Naive thymus-derived CD4-positive, alpha-beta T cell (primary cell): ENCODE data around the gene UCK1. TPM values are rescaled to one million over a fixed set of nuclear protein-coding genes. Genes with fewer than 3 reads are reported as not detected.
A peak's percentile ranks its signal among the peaks of the same experiment; 100 is the strongest.
"Not testable (repeated sequence)": the region's sequence is repeated elsewhere in the genome, so short reads cannot be mapped to it uniquely, and the experiment has no call there.

Experiments
- ATAC-seq: fragments of 150-1000 bp; cut with Tn5 transposase; 2 replicates; pipeline ENCODE4 v1.10.0; 2021; ENCODE audit warnings: mild to moderate bottlenecking, moderate library complexity
- CTCF ChIA-PET: fragments of 350-600 bp; sonication (Branson Sonifier 250); formaldehyde crosslinking; loops from one replicate; lab custom pipeline; 2021; ENCODE audit warnings: antibody characterized with exemption; lab: Charles Lee
- POLR2A ChIA-PET: fragments of 350-600 bp; sonication (Branson Sonifier 250); formaldehyde crosslinking; loops from one replicate; lab custom pipeline; 2021; ENCODE audit warnings: antibody characterized with exemption, inconsistent platforms; lab: Charles Lee
- DNase-seq, 9 donors: peaks; one replicate each; pipeline versions ENCODE4 v3.0.0 to v3.0.0-alpha.2; 2020 to 2022; ENCODE audit warnings: mixed read lengths in 1 of 9
- H3K27ac ChIP-seq: one replicate; pipeline ENCODE4 v1.7.0; 2013; ENCODE audit warnings: mild to moderate bottlenecking, low read depth, low read length, moderate library complexity
- H3K27me3 ChIP-seq, 2 donors: one replicate each; pipeline ENCODE4 v1.7.0; 2013; ENCODE audit warnings: low read length in 2 of 2, mild to moderate bottlenecking in 2 of 2, moderate library complexity in 2 of 2; ENCODE audit not compliant: control insufficient read depth in 2 of 2, insufficient read depth in 2 of 2
- H3K36me3 ChIP-seq, 3 experiments: 1 replicate in 2 of 3; 2 replicates in 1 of 3; pipeline ENCODE4 v1.7.0; 2013; ENCODE audit warnings: low read length in 3 of 3, mild to moderate bottlenecking in 3 of 3, moderate library complexity in 1 of 3; ENCODE audit not compliant: insufficient read depth in 3 of 3, control insufficient read depth in 2 of 3
- H3K4me1 ChIP-seq, 2 donors: one replicate each; pipeline ENCODE4 v1.7.0; 2013; ENCODE audit warnings: low read length in 2 of 2, mild to moderate bottlenecking in 2 of 2, moderate library complexity in 1 of 2; ENCODE audit not compliant: control insufficient read depth in 2 of 2, insufficient read depth in 2 of 2
- H3K4me3 ChIP-seq: 2 replicates; pipeline ENCODE4 v1.7.0; 2013; ENCODE audit warnings: mild to moderate bottlenecking, low read length
- H3K9me3 ChIP-seq, 3 experiments: 1 replicate in 2 of 3; 2 replicates in 1 of 3; pipeline ENCODE4 v1.7.0; 2013; ENCODE audit warnings: low read length in 3 of 3; ENCODE audit not compliant: control insufficient read depth in 2 of 3
- H3K27ac Mint-ChIP-seq, 9 donors: one replicate each; pipeline ENCODE4 v1.8.0; 2020 to 2022; ENCODE audit warnings: mixed read lengths in 9 of 9, mild to moderate bottlenecking in 8 of 9, moderate library complexity in 5 of 9, inconsistent platforms in 2 of 9
- H3K27me3 Mint-ChIP-seq, 5 donors: one replicate each; pipeline ENCODE4 v1.8.0; 2021 to 2022; ENCODE audit warnings: mixed read lengths in 5 of 5, mild to moderate bottlenecking in 1 of 5
- H3K36me3 Mint-ChIP-seq, 5 donors: one replicate each; pipeline ENCODE4 v1.8.0; 2020 to 2022; ENCODE audit warnings: mixed read lengths in 5 of 5, mild to moderate bottlenecking in 3 of 5, inconsistent platforms in 1 of 5
- H3K4me1 Mint-ChIP-seq, 7 donors: one replicate each; pipeline ENCODE4 v1.8.0; 2020 to 2022; ENCODE audit warnings: mixed read lengths in 7 of 7, mild to moderate bottlenecking in 3 of 7, inconsistent platforms in 1 of 7
- H3K4me3 Mint-ChIP-seq, 10 donors: one replicate each; pipeline ENCODE4 v1.8.0; 2020 to 2022; ENCODE audit warnings: mild to moderate bottlenecking in 10 of 10, mixed read lengths in 10 of 10, moderate library complexity in 6 of 10, inconsistent platforms in 2 of 10
- H3K9me3 Mint-ChIP-seq, 11 donors: one replicate each; pipeline ENCODE4 v1.8.0; 2020 to 2022; ENCODE audit warnings: mixed read lengths in 11 of 11, mild to moderate bottlenecking in 4 of 11, inconsistent platforms in 1 of 11, moderate library complexity in 1 of 11
- intact Hi-C, 2 donors: fragments of 100-400 bp; cut with micrococcal nuclease; formaldehyde crosslinking; loops; one replicate each; pipeline ENCODE4 v1.15.1; 2023
- polyA plus RNA-seq, 2 donors: library from polyadenylated mRNA; unstranded; fragments of 300-500 nt; fragmentation: Illumina TruSeq; gene quantifications; one replicate each; pipeline ENCODE4 v1.2.3, GENCODE V29; 2021
- total RNA-seq, 6 experiments: library from RNA in 5 of 6; stranded (reverse) in 5 of 6; gene quantifications; 1 replicate in 5 of 6; 2 replicates in 1 of 6; pipeline ENCODE4 v1.2.3 and lab custom pipeline; 2021 to 2026

The UCK1 gene
- total and polyA plus RNA-seq, 7 experiments from 2014 or later: 21.2 to 40.1 (median 29.3) TPM

DNA sequence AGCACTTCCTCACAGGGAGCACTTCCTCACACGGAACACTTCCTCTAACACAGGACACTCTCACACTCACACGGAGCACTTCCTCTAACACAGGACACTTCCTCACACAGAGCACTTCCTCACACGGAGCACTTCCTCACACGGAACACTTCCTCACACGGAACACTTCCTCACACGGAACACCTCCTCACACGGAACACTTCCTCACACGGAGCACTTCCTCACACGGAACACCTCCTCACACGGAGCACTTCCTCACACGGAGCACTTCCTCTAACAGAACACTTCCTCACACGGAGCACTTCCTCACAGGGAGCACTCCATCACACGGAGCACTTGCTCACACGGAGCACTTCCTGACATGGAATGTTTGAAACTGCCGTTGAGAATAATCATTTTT is 15.0 kb downstream of the UCK1 start:
- Histone ChIP-seq H3K4me3 (no peak overlapping the region), H3K36me3 (peaks cover 17 to 93% (median 32%) of the 10 kb centered on the region in 3 experiments), H3K27me3 (no peaks in the 10 kb centered on the region), H3K9me3 (no peaks in the 10 kb centered on the region), H3K27ac (no peak overlapping the region), H3K4me1 (no peaks in the 10 kb centered on the region)
- Mint-ChIP-seq H3K4me1 (peaks cover 0 to 6% (median 0%) of the 10 kb centered on the region in 7 donors), H3K27me3 (no peaks in the 10 kb centered on the region), H3K4me3 (no peak overlapping the region), H3K9me3 (no peaks in the 10 kb centered on the region), H3K36me3 (peaks cover 2 to 49% (median 15%) of the 10 kb centered on the region in 5 donors), H3K27ac (no peak overlapping the region)
- intact Hi-C loops: no loop called here
- ChIA-PET CTCF (interaction anchor here (1.3 kb wide), 1 partner anchor 76 kb away, joined by 3 read pairs; no protein-coding TSS in a partner anchor), POLR2A (no interaction called here)
- no peak for DNase-seq
- no peak for ATAC-seq

DNA sequence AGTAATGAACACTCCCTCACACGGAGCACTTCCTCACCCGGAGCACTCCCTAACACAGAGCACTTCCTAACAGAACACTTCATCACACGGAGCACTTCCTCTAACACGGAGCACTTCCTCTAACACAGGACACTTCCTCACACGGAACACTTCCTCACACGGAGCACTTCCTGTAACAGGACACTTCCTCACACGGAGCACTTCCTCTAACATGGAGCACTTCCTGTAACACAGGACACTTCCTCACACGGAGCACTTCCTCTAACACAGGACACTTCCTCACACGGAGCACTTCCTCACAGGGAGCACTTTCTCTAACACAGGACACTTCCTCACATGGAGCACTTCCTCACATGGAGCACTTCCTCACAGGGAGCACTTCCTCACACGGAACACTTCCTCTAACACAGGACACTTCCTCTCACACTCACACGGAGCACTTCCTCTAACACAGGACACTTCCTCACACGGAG is 15.5 kb downstream of the UCK1 start:
- H3K9me3 ChIP-seq, H3K4me1 Mint-ChIP-seq, H3K4me3 Mint-ChIP-seq, H3K27ac Mint-ChIP-seq, intact Hi-C loops, H3K9me3 Mint-ChIP-seq, H3K27ac ChIP-seq, ATAC-seq, CTCF ChIA-PET, H3K27me3 ChIP-seq, DNase-seq, H3K27me3 Mint-ChIP-seq, H3K4me3 ChIP-seq, H3K4me1 ChIP-seq, POLR2A ChIA-PET: not testable (repeated sequence)
- H3K36me3 Mint-ChIP-seq: peaks cover 4 to 51% (median 18%) of the 10 kb centered on the region in 5 donors
- peaks cover 17 to 93% (median 30%) of the 10 kb centered on the region in 3 experiments for H3K36me3 ChIP-seq

DNA sequence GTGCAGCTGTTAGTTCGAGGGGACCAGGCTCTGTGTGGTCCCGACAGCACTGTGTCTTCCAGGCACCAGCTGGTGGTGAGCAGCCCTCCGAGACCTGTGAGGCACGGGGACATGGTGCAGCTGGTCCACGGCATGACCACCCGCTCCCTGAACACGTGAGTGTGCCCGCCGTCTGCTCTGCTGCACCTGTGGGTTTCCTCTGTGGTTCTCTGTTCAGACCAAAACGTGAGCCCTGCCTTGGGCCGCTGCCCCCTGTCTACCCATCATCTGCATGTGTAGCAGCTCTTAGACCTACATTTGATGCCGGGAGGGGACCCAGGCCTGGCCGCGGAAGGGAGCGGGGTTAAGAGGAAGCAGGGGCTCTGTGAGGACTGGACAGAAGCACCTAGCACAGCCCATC is 17.9 kb downstream of the UCK1 start:
- intact Hi-C loops: no loop called here
- no peaks in the 10 kb centered on the region for H3K4me1 ChIP-seq
- ATAC-seq (no peak), DNase-seq (no peak)
- H3K36me3 ChIP-seq: peaks cover 10 to 81% (median 21%) of the 10 kb centered on the region in 3 experiments
- no peaks in the 10 kb centered on the region for H3K9me3 ChIP-seq
- Mint-ChIP-seq H3K4me3 (no peak overlapping the region), H3K36me3 (peaks cover 3 to 42% (median 21%) of the 10 kb centered on the region in 5 donors), H3K4me1 (peaks cover 0 to 6% (median 0%) of the 10 kb centered on the region in 7 donors), H3K27me3 (no peaks in the 10 kb centered on the region), H3K9me3 (no peaks in the 10 kb centered on the region), H3K27ac (no peak overlapping the region)
- H3K27me3 ChIP-seq: no peaks in the 10 kb centered on the region
- H3K27ac ChIP-seq: no peak overlapping the region
- ChIA-PET CTCF (no interaction called here), POLR2A (interaction anchor here (0.5 to 1.1 kb wide), 2 partner anchors 12 to 1938 kb away, joined by 3 read pairs; no protein-coding TSS in a partner anchor)
- no peak overlapping the region for H3K4me3 ChIP-seq

DNA sequence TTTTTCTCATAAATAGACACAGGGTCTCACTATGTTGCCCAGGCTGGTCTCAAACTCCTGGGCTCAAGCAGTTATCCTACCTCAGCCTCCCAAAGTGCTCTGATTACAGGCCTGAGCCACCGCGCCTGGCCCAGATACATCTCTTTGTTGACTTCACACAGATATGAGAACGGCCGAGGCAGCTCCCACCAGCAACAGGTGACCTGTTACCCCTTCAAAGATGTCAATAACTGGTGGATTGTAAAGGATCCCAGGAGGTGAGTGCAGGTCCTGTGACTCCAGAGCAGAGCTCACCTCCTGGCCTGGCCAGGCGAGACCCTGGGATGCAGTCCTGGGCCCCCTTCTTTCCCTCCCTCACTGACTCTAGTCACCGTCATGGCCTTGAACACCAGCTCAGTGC is 19.2 kb downstream of the UCK1 start:
- ChIA-PET CTCF (no interaction called here), POLR2A (interaction anchor here (0.6 to 1.4 kb wide), 3 partner anchors 8 to 20 kb away, joined by 3 read pairs; no protein-coding TSS in a partner anchor)
- Histone ChIP-seq H3K27me3 (no peaks in the 10 kb centered on the region), H3K27ac (no peak overlapping the region), H3K9me3 (no peaks in the 10 kb centered on the region), H3K36me3 (peaks cover 12 to 78% (median 21%) of the 10 kb centered on the region in 3 experiments), H3K4me3 (no peak overlapping the region), H3K4me1 (no peaks in the 10 kb centered on the region)
- H3K4me1 Mint-ChIP-seq: peaks cover 0 to 6% (median 0%) of the 10 kb centered on the region in 7 donors
- intact Hi-C loops: no loop called here
- no peaks in the 10 kb centered on the region for H3K9me3 Mint-ChIP-seq
- no peaks in the 10 kb centered on the region for H3K27me3 Mint-ChIP-seq
- no peak for DNase-seq
- no peak overlapping the region for H3K4me3 Mint-ChIP-seq
- H3K36me3 Mint-ChIP-seq: peaks cover 3 to 39% (median 15%) of the 10 kb centered on the region in 5 donors
- ATAC-seq: no peak
- no peak overlapping the region for H3K27ac Mint-ChIP-seq

DNA sequence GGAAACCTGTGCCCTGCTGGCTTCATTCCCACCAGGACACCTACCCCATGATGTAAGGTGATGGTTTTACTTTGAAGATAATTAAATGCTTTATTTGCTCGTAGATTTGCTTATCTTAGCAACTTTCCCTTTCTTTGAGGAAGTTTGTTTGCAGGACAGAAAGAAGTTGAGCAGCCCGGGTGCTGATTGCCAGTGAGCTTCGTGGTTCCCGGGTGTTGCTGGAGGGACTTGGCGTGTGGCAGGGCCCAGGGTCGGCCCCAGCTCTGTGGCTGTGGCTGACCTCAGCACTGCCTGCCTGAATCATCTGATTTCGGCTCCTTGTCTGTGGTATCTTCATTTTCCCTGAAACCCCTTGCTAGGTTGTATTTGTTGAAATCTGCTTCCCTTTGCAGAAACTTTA is 19.6 kb downstream of the UCK1 start:
- Mint-ChIP-seq H3K27me3 (no peaks in the 10 kb centered on the region), H3K36me3 (peaks cover 5 to 43% (median 16%) of the 10 kb centered on the region in 5 donors), H3K4me3 (no peak overlapping the region), H3K9me3 (no peaks in the 10 kb centered on the region), H3K4me1 (peaks cover 0 to 6% (median 1%) of the 10 kb centered on the region in 7 donors), H3K27ac (no peak overlapping the region)
- no peaks in the 10 kb centered on the region for H3K9me3 ChIP-seq
- ChIA-PET CTCF (no interaction called here), POLR2A (interaction anchor here (1.2 to 1.4 kb wide), 2 partner anchors 8 to 19 kb away, joined by 3 read pairs; no protein-coding TSS in a partner anchor)
- intact Hi-C loops: no loop called here
- H3K36me3 ChIP-seq: peaks cover 7 to 73% (median 19%) of the 10 kb centered on the region in 3 experiments
- no peak overlapping the region for H3K4me3 ChIP-seq
- no peaks in the 10 kb centered on the region for H3K4me1 ChIP-seq
- no peaks in the 10 kb centered on the region for H3K27me3 ChIP-seq
- DNase-seq (no peak), ATAC-seq (no peak)
- H3K27ac ChIP-seq: no peak overlapping the region

DNA sequence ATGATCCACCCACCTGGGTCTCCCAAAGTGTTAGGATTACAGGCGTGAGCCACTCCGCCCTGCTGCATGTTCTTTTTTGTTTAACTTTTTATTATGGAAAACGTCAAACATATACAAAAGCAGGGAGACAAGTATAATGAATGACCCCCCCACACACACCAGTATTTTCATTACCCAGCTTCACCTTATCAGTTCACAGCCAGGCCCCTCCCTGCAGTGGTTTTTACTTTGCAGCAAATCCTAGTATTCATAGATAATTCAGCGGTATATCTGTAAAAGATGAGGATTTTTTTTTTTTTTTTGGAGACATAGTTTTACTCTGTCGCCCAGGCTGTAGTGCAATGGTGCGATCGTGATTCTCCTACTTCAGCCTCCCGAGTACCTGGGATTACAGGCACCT is 26.1 kb downstream of the UCK1 start:
- no peaks in the 10 kb centered on the region for H3K27me3 Mint-ChIP-seq
- intact Hi-C loops: no loop called here
- no peak for DNase-seq
- Histone ChIP-seq H3K4me3 (no peak overlapping the region), H3K27ac (no peak overlapping the region), H3K27me3 (no peaks in the 10 kb centered on the region), H3K4me1 (peaks cover 29 to 31% of the 10 kb centered on the region in 2 donors), H3K9me3 (no peaks in the 10 kb centered on the region), H3K36me3 (peaks cover 0 to 21% (median 4%) of the 10 kb centered on the region in 3 experiments)
- H3K36me3 Mint-ChIP-seq: peaks cover 0 to 22% (median 13%) of the 10 kb centered on the region in 5 donors
- ChIA-PET POLR2A (no interaction called here), CTCF (interaction anchor here (0.7 kb wide), 1 partner anchor 664 kb away, joined by 4 read pairs; no protein-coding TSS in a partner anchor)
- H3K4me1 Mint-ChIP-seq: peaks cover 36 to 56% (median 46%) of the 10 kb centered on the region in 7 donors
- peaks cover 0 to 5% (median 0%) of the 10 kb centered on the region in 11 donors for H3K9me3 Mint-ChIP-seq
- H3K27ac Mint-ChIP-seq: peak overlapping the region in 1 of 9 donors; percentile 2
- ATAC-seq: no peak
- peak overlapping the region; percentile 21 to 98 (median 69) for H3K4me3 Mint-ChIP-seq
